AG04450 (cell line): ENCODE measurements around the gene LTN1. TPM values are rescaled to one million over a fixed set of nuclear protein-coding genes. Genes with fewer than 3 reads are reported as not detected.
"Not testable (repeated sequence)": the region's sequence is repeated elsewhere in the genome, so short reads cannot be mapped to it uniquely, and the experiment has no call there.

ENCODE experiments used
- CTCF ChIA-PET: fragments of 300-600, 350-600 bp; formaldehyde crosslinking; extraction: SDS; loops from one replicate; lab custom pipeline; 2022; ENCODE audit warnings: antibody characterized with exemption, inconsistent platforms; lab: Charles Lee
- POLR2A ChIA-PET: fragments of 350-600 bp; formaldehyde crosslinking; extraction: SDS; loops from one replicate; lab custom pipeline; 2021; ENCODE audit warnings: antibody characterized with exemption, inconsistent platforms; lab: Yijun Ruan, JAX
- DNase-seq: peaks from one replicate; pipeline ENCODE4 v3.0.0-alpha.2; 2011; ENCODE audit warnings: low read depth, low spot score
- H3K27ac ChIP-seq: one replicate; pipeline ENCODE4 v1.5.1; 2012; ENCODE audit warnings: low read depth, low read length, control low read depth
- H3K27me3 ChIP-seq: one replicate; pipeline ENCODE4 v1.6.0; 2012; ENCODE audit warnings: low read length; ENCODE audit not compliant: control insufficient read depth, insufficient read depth
- H3K4me3 ChIP-seq: 2 replicates; pipeline ENCODE4 v1.5.1; 2011; ENCODE audit warnings: mild to moderate bottlenecking, low read depth, low read length, control low read depth
- H3K9me3 ChIP-seq: 2 replicates; pipeline ENCODE4 v1.5.1; 2012; ENCODE audit warnings: low read length; ENCODE audit not compliant: control insufficient read depth, insufficient read depth
- polyA plus RNA-seq: library from polyadenylated mRNA; depleted of rRNA; stranded (reverse); fragments of >200 nt; gene quantifications from 2 replicates; pipeline ENCODE4 v1.2.3, GENCODE V29; 2011
- TF ChIP-seq, protein P1 (sequence below): IDR thresholded peaks from 2 replicates; pipeline ENCODE4 v1.5.1; 2011; ENCODE audit warnings: low read depth, low read length, control low read depth, inconsistent platforms

LTN1 gene
- polyA plus RNA-seq, 1 experiment, result 14.4 TPM

DNA sequence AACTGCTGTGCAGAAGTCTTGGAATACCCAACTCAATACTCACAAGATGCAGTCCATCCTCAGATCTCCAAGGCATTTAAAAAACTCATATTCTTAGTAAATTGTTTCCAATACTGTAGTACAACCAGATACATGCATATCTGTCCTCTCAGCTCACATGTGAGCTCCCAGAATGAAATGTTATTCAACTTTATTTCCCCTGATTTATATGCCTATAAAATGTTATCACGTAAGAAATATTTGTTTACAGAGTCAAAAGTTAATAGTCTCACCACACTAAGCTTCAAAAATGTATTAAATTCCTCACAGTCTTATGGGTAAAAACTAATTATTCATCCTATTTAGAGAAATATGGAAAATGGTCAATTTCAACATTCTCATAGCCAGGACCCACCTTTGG lies 56.6 kb downstream of the LTN1 start:
- CTCF ChIA-PET, result interaction anchor here (1.4 kb wide), 1 partner anchor 190 kb away, joined by 3 read pairs; no protein-coding TSS in a partner anchor
- no peak for DNase-seq
- no peaks in the 10 kb centered on the region for H3K27me3 ChIP-seq
- TF ChIP-seq, protein P1, sequence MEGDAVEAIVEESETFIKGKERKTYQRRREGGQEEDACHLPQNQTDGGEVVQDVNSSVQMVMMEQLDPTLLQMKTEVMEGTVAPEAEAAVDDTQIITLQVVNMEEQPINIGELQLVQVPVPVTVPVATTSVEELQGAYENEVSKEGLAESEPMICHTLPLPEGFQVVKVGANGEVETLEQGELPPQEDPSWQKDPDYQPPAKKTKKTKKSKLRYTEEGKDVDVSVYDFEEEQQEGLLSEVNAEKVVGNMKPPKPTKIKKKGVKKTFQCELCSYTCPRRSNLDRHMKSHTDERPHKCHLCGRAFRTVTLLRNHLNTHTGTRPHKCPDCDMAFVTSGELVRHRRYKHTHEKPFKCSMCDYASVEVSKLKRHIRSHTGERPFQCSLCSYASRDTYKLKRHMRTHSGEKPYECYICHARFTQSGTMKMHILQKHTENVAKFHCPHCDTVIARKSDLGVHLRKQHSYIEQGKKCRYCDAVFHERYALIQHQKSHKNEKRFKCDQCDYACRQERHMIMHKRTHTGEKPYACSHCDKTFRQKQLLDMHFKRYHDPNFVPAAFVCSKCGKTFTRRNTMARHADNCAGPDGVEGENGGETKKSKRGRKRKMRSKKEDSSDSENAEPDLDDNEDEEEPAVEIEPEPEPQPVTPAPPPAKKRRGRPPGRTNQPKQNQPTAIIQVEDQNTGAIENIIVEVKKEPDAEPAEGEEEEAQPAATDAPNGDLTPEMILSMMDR, result no peak
- no peak overlapping the region for H3K4me3 ChIP-seq
- no peak overlapping the region for H3K27ac ChIP-seq
- POLR2A ChIA-PET, result no interaction called here
- H3K9me3 ChIP-seq, result no peaks in the 10 kb centered on the region

DNA sequence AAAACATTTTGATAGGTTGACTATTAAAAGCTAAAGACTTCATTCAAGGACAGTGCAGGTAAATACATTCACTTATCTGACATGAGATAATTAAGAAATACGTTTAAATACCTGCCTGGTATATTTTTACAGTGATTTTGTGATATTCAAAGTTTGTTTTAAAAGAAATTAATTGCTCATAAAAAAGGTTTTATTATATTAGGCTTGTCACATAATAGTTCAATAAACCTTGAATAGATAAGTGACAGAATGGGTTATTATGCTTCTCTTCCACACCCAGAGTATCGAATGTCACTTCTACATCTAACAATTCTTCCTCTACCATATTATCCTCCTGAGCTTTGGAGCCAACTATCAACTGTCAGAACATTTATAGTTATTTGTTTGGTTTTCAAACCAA lies 60.0 kb downstream of the LTN1 start:
- ChIA-PET CTCF (interaction anchor here (1.9 kb wide), 1 partner anchor 188 kb away, joined by 6 read pairs; no protein-coding TSS in a partner anchor), POLR2A (no interaction called here)
- DNase-seq, result no peak
- no peaks in the 10 kb centered on the region for H3K27me3 ChIP-seq
- no peaks in the 10 kb centered on the region for H3K9me3 ChIP-seq
- no peak overlapping the region for H3K4me3 ChIP-seq
- no peak overlapping the region for H3K27ac ChIP-seq
- TF ChIP-seq, protein P1, result no peak

DNA sequence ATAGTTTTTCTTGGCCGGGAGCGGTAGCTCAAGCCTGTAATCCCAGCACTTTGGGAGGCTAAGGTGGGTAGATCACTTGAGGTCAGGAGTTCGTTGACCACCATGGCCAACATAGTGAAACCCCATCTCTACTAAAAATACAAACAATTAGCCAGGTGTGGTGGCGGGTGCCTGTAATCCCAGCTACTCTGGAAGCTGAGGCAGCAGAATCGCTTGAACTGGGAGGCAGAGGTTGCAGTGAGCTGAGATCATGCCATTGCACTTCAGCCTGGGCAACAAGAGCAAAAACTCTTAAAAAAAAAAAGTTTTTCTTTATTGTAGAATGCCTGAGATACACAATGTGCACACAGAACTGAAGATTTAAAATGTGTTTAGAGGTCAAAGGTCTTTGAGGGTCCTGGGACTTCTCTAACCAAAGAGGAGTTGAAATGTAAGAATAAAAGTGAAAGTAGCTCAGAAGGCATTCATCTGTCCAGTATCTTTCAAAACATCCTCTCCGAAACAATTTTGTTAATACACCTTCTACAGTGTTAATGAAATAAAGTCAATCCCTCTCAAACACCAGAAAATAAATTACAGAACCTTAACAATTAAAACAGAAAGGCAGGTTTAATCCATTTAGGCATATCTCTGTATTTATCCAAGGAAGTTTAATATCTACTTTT lies 60.8 kb downstream of the LTN1 start:
- H3K4me3 ChIP-seq, H3K9me3 ChIP-seq, POLR2A ChIA-PET, DNase-seq, H3K27me3 ChIP-seq, H3K27ac ChIP-seq: not testable (repeated sequence)
- CTCF ChIA-PET, result interaction anchor here (0.6 to 1.9 kb wide), 2 partner anchors 187 to 336 kb away, joined by 3 to 6 read pairs; no protein-coding TSS in a partner anchor

DNA sequence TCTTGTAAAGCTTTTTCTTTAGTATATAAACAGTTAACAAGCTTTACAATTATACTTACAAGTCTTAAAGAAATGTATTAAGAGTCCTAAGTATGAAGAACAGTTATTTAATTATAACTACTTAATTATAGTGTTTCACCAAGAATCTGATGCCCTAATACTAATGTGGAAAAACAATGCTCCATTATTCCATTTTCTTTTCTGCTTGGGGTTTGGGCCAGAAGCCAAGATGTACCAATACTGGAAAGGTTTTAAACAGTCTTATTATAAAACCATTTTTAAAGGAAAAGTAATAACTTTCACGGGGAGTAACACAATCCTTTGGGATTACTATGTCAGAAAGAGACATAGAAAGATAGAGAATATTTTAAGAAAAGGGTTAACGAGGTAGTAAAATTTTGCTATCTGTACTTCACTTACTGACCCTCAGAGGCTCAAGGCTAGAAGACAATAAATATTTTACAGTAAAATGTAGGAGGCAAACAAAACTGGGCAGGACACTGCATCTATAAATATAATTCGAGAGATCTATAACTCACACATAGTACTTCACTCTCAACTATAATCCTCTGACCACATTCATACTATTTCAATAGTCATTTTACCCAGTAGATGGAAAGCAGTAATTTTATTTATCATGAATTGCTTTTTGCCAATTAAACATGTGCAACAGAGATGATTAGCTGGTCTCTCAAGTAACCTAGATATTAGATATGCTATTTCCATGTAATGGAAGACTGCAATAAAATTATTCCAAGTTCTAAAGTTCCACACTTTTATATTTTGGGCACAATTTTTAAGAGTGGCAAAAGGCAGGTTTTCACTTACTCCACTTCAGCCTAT lies 63.9 kb downstream of the LTN1 start:
- no peak overlapping the region for H3K4me3 ChIP-seq
- no peaks in the 10 kb centered on the region for H3K27me3 ChIP-seq
- ChIA-PET POLR2A (no interaction called here), CTCF (interaction anchor here (0.9 to 1.2 kb wide), 2 partner anchors 11 to 183 kb away, joined by 3 read pairs; no protein-coding TSS in a partner anchor)
- no peaks in the 10 kb centered on the region for H3K9me3 ChIP-seq
- no peak overlapping the region for H3K27ac ChIP-seq
- DNase-seq, result no peak
- TF ChIP-seq, protein P1, result no peak

DNA sequence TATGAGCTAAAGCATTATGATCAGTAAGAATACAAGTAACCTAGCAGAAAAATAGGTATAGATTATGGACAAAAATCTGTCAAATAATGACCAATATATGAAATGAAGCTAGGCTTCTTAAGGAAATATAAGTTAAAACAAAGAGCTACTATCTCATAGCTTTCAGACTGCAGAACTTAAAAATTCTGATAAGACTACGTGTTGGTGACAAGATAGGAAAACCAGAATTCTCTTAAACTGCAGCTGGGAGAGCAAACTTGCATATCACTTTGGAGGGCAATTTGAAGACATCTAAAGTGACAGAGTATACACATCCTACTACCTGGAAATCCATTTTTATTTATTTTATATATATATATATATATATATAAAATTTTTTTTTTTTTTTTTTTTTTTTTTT lies 65.5 kb downstream of the LTN1 start:
- H3K4me3 ChIP-seq, result no peak overlapping the region
- ChIA-PET CTCF (interaction anchor here (0.6 to 1.4 kb wide), 3 partner anchors 9 to 181 kb away, joined by 3 to 5 read pairs (median 4); no protein-coding TSS in a partner anchor), POLR2A (no interaction called here)
- TF ChIP-seq, protein P1, result no peak
- H3K9me3 ChIP-seq, result no peaks in the 10 kb centered on the region
- H3K27ac ChIP-seq, result no peak overlapping the region
- no peaks in the 10 kb centered on the region for H3K27me3 ChIP-seq
- DNase-seq, result no peak
